Measurements from ENCODE around the gene P2RY8.

P2RY8 gene

GRCh38 chrX:1420371-1420770 is 116.6 kb downstream of the P2RY8 start:
- no peak for DNase-seq (ENCODE audit: low spot score)
- no peak for FAIRE-seq

DNA sequence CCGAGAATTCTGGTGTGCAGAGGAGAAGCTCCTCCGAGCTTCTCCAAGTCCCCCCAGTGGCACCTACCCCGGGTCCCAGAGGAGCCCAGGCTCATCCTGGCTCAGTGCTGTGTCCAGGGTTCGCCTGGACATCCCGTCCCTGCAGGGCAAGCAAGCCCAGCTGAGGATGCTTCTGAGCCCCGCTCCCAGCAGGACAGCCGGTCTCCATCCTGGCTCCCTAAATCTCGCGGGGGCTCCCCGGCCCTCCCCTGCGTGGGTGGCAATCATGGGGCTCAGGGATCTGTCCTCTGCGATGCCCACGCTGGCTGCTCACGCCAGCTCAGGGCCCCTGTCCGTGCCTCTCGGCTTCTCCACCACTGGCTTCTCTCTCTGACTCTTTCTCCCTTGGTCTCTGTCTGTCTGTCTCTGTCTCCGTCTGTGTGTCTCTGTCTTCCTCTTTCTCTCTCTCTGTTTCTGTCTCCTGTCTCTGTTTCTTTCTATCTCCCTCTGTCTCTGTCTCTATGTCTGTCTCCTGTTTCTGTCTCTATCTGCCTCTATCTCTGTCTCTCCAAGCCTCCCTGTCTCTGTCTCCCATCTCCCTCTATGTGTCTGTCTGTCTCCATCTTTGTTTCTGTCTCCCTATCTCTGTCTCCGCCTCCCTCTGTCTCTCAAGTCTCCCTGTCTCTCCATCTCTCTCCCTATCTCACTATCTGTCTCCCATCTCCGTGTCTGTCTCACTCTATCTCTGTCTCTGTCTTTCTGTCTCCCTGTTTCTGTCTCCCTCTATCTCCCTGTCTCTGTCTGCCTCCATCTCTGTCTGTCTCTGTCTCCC is 117.2 kb downstream of the P2RY8 start:
- FAIRE-seq (no peak), DNase-seq (ENCODE audit: low spot score) (no peak)

- FAIRE-seq: no peak
Measured at GRCh38 chrX:1418901-1419544, 118.0 kb downstream of the P2RY8 start.

GRCh38 chrX:1417921-1418771 is 118.8 kb downstream of the P2RY8 start:
- DNase-seq (ENCODE audit: low spot score): no peak
- FAIRE-seq: no peak

More at GRCh38 chrX:1418901-1419544, 118.0 kb downstream of the P2RY8 start:
- no peak for DNase-seq (ENCODE audit: low spot score)

DNA sequence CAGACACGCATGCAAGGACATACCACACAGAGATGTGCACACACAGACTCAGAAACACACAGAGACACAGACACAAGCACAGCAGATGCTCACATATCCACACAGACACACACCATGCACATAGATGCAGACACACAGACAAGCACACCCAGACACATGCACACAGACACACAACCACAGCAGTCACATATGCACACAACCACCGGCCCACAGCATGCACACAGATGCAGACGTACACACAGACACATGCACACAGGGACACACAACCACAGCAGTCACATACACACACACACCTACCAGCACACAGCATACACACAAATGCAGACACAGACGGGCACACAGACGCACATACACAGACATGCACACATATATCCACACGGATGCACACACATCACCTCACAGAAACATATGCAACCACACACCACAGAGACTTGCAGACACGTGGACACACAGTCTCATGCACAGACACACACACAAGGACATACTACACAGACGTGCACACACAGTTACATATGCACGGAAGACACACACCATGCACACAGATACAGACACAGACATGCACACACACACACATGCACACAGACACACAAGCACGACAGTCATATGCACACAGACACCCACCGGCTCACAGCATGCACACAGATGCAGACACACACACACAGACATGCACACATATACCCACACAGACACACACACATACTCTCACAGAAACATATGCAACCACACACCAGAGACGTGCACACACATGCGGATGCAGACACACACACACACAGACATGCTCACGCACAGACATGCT is 119.8 kb downstream of the P2RY8 start:
- FAIRE-seq (no peak), DNase-seq (ENCODE audit: low spot score) (no peak)

- FAIRE-seq: no peak
- no peak for DNase-seq (ENCODE audit: low spot score)
Measured at GRCh38 chrX:1416327-1416784, 120.6 kb downstream of the P2RY8 start.
